Ammon's horn (tissue), 1 donor: ENCODE data around the gene HSPB6.
"Not testable (repeated sequence)": the region's sequence is repeated elsewhere in the genome, so short reads cannot be mapped to it uniquely, and the experiment has no call there.

Experiments used
- DNase-seq: peaks from one replicate; pipeline ENCODE4 v3.0.0-alpha.2; 2016; ENCODE audit warnings: low spot score

The HSPB6 gene

GRCh38 chr19:35756377-35757230, at the start of gene HSPB6:
TSS of gene HSPB6 (minus strand) at chr19:35757029. CDS start at chr19:35757008, 21 bp downstream.
- DNase-seq, result no peak

GRCh38 chr19:35806597-35806996, 49.8 kb upstream of the HSPB6 start:
- DNase-seq, result no peak

- no peak for DNase-seq
These were observed 48.8 kb upstream of the HSPB6 start for GRCh38 chr19:35805526-35806102.

- DNase-seq, result no peak
These were observed 45.0 kb upstream of the HSPB6 start for GRCh38 chr19:35801828-35802227.

- DNase-seq, result peak; percentile 60
These were observed 40.8 kb upstream of the HSPB6 start for GRCh38 chr19:35797663-35798062.

GRCh38 chr19:35796645-35797542, 40.1 kb upstream of the HSPB6 start:
- DNase-seq, result no peak

GRCh38 chr19:35795564-35795963, 38.7 kb upstream of the HSPB6 start:
- DNase-seq, result not testable (repeated sequence)

GRCh38 chr19:35793381-35794165, 36.7 kb upstream of the HSPB6 start:
- DNase-seq, result no peak

- no peak for DNase-seq
These were observed 36.1 kb upstream of the HSPB6 start for GRCh38 chr19:35792888-35793287.

GRCh38 chr19:35792312-35792711, 35.5 kb upstream of the HSPB6 start:
- no peak for DNase-seq

- DNase-seq, result no peak
These were observed 35.0 kb upstream of the HSPB6 start for GRCh38 chr19:35791814-35792279.

GRCh38 chr19:35790981-35791813, 34.4 kb upstream of the HSPB6 start:
- no peak for DNase-seq

- no peak for DNase-seq
These were observed 33.4 kb upstream of the HSPB6 start for GRCh38 chr19:35789978-35790944.

GRCh38 chr19:35789195-35789977, 32.6 kb upstream of the HSPB6 start:
- no peak for DNase-seq

- DNase-seq, result no peak
These were observed 31.6 kb upstream of the HSPB6 start for GRCh38 chr19:35788205-35788960.

- DNase-seq, result no peak
These were observed 30.5 kb upstream of the HSPB6 start for GRCh38 chr19:35787227-35787799.
